Metanephros (tissue), 1 donor: ENCODE measurements around the gene TUSC7. TPM values are rescaled to one million over a fixed set of nuclear protein-coding genes. Genes with fewer than 3 reads are reported as not detected.

Experiments
- total RNA-seq: library from RNA; depleted of rRNA; stranded (reverse); fragments of >200 nt; gene quantifications from one replicate; pipeline ENCODE4 v1.2.3, GENCODE V29; 2014

The TUSC7 gene
- total RNA-seq: not detected

GRCh38 chr3:116709479-116709878, at the start of gene TUSC7:
TUSC7 (plus strand) TSS chr3:116709779.

